Ammon's horn (tissue), 1 donor: Measurements from ENCODE around the gene SHISAL2A.
"Not testable (repeated sequence)": the region's sequence is repeated elsewhere in the genome, so short reads cannot be mapped to it uniquely, and the experiment has no call there.

Experiments used
- DNase-seq: peaks from one replicate; pipeline ENCODE4 v3.0.0-alpha.2; 2016; ENCODE audit warnings: low spot score

SHISAL2A gene

DNA sequence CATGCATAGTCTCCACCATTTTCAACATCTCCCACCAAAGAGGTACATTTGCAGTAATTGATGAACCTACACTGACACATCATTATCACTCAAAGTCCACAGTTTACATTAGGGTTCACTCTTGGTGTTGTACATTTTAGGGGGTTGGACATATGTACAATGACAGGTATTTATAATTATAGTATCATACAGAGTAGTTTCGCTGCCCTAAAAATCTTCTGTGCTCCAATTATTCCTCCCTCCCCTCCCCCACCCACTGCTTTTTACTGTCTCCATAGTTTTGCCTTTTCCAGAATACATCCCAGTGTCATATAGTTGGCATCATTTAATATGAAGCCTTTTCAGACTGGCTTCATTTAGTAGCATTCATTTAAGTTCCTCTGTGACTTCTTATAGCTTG, 51.6 kb downstream of the SHISAL2A start:
- no peak for DNase-seq

DNA sequence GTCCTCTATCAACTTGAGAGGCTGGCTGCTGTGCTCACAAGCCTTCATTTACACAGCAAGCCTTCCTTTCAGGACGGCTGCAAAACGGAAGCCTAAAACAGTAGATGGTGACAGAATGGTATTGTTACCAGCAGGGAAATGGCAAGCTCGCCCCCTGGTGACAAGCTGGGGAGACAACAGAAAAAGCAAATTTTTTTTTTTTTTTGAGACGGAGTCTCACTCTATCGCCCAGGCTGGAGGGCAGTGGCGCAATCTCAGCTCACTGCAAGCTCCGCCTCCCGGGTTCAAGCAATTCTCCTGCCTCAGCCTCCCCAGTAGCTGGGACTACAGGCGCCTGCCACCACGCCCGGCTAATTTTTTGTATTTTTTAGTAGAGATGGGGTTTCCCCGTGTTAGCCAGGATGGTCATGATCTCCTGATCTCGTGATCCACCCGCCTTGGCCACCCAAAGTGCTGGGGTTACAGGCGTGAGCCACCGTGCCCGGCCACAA, 53.3 kb downstream of the SHISAL2A start:
- peak; percentile 77 for DNase-seq

DNA sequence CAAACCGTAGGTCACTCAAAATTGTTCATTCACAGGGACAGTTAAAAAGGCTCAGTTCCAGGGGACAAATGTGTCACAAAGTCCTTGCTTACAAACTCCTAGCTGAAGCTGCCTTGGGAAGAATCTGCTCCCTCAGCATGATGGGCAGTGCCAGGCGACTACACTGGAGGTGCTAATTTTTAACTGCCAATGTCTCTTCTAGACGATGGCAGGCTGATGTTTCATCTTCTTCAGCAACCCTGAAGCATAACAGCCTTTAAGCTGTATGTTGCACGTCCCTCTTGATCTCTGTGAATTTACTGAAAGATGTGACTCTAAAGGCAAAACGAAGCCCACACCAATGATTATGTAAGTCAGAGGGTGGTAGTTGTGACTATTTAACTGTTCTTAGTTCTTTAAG, 53.9 kb downstream of the SHISAL2A start:
- no peak for DNase-seq

DNA sequence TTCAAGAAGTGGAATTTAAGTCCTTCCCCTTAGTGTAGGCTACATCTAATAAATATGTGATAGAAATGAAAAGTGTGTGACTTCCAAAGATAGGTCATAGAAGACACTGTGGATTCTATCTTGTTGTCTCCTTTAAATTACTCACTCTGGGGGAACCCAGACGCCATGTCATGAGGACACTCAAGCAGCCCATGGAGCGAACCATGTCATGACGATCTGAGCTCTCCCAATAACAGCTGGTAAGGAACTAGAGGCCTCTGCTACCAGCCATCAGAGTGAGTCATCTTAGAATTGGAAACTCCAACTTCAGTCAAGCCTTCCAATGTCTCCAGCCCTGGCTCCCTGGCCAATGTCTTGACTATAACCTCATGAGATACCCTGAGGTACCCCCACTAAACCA, 58.9 kb downstream of the SHISAL2A start:
- DNase-seq: no peak

DNA sequence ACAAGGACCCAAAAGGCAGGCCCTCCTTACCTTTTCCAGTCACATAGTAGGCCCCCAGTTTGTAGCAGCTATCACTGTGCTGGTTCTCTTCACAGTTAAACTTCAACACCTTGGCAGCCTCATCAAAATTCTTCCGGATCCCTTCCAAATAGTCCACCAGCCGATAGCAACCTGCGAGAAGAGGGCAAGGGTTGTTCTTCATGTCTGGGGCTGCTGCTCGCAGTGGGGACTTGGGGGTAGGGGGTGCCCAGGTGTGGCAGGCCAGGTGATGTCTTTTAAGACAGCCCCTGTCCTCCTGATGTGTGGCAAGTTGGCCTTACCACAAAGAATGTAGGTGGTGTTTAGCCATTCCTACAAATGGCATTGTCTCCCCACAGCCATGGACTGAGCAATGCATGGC, 59.7 kb downstream of the SHISAL2A start:
- DNase-seq: no peak

DNA sequence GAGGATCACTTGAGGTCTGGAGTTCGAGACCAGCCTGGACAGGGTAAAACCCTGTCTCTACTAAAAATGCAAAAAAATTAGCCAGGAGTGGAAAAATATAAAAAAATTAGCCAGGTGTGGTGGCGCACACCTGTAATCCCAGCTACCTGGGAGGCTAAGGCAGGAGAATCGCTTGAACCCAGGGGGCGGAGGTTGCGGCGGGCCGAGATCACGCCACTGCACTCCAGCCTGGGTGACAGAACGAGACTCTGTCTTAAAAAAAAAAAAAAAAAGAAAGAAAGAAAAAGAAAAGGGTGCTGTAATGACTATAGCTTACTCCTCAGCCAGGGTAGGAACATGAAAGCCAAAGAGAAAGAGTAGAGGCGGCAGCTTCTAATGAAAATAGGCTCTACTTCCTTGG, 60.4 kb downstream of the SHISAL2A start:
- not testable (repeated sequence) for DNase-seq

DNA sequence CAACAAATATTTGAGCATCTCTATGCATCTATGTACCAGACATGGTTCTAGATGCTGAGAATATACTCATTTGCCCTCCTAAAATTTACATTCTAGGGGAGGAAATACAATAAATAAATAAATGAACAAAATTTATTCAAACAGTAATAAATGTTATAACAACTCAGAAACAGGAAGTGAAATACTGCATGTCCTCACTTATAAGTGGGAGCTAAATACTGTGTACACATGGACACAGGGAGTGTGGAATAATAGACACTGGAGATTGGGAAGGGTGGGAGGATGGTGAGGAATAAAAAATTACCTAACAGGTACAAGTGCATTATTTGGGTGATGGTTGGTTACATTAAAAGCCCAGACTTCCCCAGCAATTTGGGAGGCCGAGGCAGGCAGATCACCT, 60.9 kb downstream of the SHISAL2A start:
- no peak for DNase-seq

DNA sequence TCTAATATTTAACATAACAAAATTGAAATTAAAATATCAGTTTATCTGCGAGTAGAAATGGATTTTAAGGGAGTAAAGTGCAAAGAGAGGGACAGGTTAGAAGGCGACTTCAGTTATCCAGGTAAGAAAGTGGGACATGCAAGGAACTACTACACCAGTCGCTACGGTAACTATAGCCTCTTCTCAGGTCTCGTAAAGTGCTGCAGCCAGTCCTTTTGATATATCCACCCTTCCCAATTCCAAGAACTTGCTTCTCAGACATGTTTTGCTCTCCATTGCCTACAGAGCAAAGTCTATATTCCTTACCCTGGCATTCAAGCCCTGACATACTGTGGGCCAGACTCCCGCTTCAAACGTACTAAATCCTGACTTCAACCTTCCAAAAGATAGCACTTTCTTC, 62.7 kb downstream of the SHISAL2A start:
- no peak for DNase-seq

DNA sequence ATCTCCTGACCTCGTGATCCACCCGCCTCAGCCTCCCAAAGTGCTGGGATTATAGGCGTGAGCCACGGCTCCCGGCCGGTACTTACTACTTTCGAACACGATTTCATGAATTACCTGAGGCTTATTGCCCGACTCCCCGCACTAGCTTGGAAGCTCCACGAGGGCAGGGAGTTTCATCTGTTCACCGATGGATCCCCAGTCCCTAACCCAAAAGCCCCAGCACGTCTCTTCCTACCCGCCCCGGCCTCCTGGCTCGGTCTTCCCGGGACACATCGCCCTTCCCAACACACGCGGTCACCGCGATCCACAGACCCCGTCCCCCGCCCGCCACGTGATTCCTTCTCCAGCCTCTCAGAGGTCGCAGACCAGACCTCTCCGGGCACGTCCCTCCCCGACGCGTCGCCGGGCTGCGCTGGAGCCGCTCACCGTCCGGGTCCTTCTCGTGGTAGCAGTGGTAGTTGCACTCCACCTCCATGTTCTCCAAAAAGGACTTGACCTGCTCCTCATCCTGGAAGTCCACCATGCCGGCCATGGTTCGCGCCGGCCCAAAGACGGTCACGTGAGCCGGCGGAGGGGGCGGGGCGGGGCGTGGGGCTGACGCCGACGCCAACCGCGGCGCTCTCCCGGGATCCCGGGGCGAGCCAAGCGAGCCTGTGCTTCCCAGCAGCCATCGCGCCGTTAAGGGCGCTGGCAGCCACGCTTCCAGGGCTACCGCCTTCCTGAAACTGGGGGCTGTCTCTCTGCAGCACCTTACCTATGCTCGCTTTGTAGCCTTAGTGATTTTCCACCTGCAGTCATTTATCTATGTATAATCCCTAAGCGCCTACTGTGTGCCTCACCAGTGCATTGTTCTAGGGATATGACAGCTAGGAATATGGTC, 65.1 kb downstream of the SHISAL2A start, which contains the start of gene COA7:
Gene COA7, minus strand, starts transcription at position 553 of the 880 bp plus-strand sequence. Its CDS starts 21 bp downstream, at position 532.
- peak; percentile 90 for DNase-seq

DNA sequence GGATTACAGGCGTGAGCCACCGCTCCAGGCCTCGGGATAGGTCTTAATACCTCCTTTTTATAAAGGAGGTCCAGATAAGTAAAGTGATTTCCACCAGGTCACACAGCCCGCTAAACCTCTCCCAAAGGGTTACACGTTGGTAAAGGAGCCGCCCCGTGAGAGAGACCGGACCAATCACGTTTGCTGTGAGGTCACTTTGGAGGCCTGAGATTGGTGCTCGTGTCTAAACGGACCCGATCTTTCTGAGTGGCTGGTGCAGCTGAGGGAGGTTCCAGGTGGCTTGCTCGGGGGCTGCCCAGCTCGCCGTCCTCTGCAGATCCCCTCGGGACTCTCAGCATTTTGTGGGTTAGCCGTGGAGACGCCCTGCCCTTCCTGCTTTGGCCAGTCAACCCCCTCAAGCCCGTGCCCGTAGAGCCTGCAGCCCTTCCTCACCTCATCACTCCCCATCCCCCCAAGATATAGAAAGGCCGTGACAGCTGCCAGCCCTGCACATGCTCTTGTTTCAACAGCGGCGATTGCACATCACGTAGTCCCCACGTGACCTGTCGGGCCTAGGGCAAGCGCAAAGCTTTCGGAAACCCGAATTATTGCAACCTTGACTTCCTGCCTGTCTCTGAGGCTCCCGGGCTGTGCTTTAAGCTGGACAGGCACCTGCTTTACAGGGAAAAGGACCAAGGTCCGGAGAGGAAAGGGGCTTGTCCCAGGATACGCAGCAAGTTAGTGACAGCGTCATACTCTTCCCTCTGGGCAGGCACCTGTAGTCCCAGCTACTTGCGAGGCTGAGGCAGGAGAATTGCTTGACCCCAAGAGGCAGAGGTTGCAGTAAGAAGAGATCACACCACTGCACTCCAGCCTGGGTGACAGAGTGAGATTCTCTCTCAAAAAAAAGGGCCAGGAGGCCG, 70.2 kb downstream of the SHISAL2A start:
- DNase-seq: peak; percentile 98

DNA sequence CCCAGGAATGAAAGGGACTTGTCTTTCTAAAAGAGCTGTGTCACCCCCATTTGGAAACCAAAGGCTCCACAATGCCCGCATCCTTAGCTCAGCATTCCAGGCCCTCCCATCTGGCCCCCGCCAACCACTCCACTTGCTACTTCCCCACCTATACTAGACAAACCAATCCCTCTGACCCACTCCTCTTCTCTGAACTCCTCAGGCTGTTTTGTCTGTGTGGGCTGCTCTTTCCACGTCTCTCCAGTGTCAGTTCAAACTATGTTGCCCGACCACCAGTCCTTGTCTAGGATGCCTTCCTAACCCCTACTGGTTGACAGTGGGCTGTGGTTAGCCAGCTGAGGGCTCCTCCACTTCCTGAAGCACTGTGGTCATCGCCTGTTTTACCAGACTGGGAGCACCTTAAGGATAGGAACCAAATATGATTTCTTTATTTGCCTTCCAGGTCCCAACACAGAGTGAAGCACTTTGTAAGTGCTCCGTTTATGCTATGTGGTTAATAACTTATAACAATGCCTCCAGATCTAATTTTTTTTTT, 73.2 kb downstream of the SHISAL2A start:
- no peak for DNase-seq
